ENCODE data around the gene ZC3H12A.

DNA sequence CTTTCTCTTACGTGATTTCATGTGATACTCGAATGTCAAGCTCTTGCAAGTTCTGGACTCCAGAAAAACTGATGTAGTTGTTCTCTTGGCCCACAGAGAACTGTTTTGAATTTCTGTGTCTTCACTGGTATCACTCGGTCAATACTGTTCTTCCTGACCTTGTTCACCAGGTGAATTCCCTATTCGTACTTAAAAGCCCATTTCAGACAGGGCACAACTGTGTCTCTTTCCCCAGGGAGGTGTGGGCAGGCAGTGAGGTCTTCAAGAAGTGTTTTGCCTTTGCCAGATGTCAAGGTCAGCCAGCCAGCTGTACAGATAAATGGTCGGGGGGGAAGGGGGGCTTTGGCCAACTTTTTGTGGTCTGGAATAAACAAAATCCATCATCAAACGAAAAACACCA, 27.5 kb upstream of the ZC3H12A start:
- TF ChIP-seq, protein P1, sequence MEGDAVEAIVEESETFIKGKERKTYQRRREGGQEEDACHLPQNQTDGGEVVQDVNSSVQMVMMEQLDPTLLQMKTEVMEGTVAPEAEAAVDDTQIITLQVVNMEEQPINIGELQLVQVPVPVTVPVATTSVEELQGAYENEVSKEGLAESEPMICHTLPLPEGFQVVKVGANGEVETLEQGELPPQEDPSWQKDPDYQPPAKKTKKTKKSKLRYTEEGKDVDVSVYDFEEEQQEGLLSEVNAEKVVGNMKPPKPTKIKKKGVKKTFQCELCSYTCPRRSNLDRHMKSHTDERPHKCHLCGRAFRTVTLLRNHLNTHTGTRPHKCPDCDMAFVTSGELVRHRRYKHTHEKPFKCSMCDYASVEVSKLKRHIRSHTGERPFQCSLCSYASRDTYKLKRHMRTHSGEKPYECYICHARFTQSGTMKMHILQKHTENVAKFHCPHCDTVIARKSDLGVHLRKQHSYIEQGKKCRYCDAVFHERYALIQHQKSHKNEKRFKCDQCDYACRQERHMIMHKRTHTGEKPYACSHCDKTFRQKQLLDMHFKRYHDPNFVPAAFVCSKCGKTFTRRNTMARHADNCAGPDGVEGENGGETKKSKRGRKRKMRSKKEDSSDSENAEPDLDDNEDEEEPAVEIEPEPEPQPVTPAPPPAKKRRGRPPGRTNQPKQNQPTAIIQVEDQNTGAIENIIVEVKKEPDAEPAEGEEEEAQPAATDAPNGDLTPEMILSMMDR (IDR thresholded peaks at IDR 0.05), result no peak
- no peak for TF ChIP-seq JUN (IDR thresholded peaks at IDR 0.05)
- no peak for TF ChIP-seq POLR2A (IDR thresholded peaks at IDR 0.05; ENCODE audit: low read length)
- TF ChIP-seq BHLHE40 (IDR thresholded peaks at IDR 0.05; ENCODE audit: low read depth, low read length), result no peak
- TF ChIP-seq MAZ (IDR thresholded peaks at IDR 0.05; ENCODE audit: borderline replicate concordance, low read depth, low read length), result no peak
- TF ChIP-seq RAD21 (conservative IDR thresholded peaks at IDR 0.05 in 1 of 2, IDR thresholded peaks at IDR 0.05 in 1 of 2), result no peak
- TF ChIP-seq RARB (CRISPR knock-in tag; IDR thresholded peaks at IDR 0.05), result no peak
- TF ChIP-seq, protein P2, sequence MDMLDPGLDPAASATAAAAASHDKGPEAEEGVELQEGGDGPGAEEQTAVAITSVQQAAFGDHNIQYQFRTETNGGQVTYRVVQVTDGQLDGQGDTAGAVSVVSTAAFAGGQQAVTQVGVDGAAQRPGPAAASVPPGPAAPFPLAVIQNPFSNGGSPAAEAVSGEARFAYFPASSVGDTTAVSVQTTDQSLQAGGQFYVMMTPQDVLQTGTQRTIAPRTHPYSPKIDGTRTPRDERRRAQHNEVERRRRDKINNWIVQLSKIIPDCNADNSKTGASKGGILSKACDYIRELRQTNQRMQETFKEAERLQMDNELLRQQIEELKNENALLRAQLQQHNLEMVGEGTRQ (IDR thresholded peaks at IDR 0.05), result no peak
- TF ChIP-seq MAFK (IDR thresholded peaks at IDR 0.05; ENCODE audit: partially characterized antibody), result no peak
- no peak for TF ChIP-seq RCOR1 (IDR thresholded peaks at IDR 0.05; ENCODE audit: low read depth, low read length)
